AML-193 (cell line): ENCODE results near the gene DIAPH1.
A peak's percentile ranks its signal among the peaks of the same experiment; 100 is the strongest.

Source experiments
- DNase-seq, 2 experiments: peaks; one replicate each; lab custom pipeline; 2025; lab: John Stamatoyannopoulos, UW

Gene DIAPH1

DNA sequence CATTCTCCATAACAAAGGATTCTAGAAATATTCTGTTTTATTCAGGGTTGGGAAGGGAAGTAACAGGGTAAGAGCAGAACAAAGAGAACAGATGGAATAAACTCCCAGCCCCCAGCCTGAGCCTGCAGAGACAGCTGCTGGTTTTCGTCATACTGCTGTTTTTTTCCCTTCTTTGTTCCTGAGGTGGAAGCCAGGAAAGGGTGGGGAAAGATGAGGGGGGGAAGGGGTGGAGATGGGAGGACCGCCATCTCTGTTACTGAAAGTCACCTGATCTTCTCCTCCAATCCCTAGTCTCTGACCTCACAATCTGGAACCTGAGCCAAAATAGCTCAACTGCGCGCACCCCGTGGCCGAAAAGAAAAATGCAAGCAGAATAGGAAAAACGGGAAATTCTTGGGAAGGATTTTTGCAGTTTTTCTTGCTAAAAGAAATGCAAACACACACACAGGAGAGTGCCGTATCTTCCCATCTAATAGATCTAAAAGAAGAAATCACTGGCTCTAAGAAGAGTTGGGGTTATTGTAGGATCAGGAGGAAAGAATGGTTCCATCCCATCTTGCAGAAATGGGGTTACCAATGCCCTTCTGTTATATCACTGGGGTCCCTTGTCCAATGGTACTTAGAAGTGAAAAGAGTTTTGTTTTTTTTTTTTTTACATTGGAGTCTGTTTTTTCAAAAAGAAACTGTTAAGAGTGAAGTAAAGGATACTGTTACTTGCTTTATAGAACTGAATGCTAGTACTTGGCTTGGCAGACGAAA, 57.9 kb downstream of the DIAPH1 start:
- no peak for DNase-seq

DNA sequence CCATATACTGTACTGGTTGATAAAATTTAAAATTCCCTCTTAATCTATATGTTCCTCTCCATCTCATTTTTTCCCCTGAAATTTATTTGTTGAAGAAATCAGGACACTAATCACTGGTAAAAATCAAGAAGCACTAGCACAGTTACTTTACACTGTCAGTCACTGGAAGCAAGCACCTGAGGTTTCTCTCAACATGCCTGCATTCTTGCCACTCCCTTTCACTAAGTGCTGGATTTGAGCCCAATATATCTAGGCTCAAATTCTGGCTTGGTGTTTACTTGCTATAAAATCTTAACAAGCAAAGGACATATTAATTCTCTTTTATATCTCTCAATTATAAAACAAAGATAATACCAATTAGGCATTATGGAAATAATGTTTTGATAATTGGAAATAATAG, 58.6 kb downstream of the DIAPH1 start:
- DNase-seq: no peak

- no peak for DNase-seq
Measured at GRCh38 chr5:141559461-141559860, 59.3 kb downstream of the DIAPH1 start.

GRCh38 chr5:141558150-141558549, 60.6 kb downstream of the DIAPH1 start:
- no peak for DNase-seq

DNA sequence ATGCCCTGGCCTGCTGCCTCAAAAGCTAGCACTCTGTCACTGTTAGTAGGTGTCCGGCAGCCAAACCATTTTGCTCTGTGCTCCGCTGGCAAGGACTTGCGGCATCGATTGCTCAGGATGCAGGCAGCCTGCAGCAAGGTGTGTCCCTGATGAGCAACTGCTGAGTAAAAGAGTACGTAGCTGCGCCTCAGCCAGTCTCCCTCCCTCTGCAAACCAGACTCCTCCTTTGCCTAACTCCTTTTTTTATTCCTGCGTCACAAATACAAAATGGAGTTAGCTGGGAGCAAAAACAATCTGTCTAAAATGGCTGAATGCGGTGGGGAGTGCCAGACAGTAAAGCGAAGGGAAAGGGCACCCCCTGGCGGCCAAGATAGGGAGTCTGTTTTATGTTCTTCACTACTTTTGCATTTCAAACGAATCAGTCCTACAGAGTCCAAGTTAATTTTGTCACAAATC, 61.1 kb downstream of the DIAPH1 start:
- DNase-seq: peak; percentile 9 to 50

GRCh38 chr5:141547921-141548320, 70.9 kb downstream of the DIAPH1 start:
- no peak for DNase-seq

- DNase-seq: no peak
Measured at GRCh38 chr5:141547488-141547887, 71.3 kb downstream of the DIAPH1 start.

DNA sequence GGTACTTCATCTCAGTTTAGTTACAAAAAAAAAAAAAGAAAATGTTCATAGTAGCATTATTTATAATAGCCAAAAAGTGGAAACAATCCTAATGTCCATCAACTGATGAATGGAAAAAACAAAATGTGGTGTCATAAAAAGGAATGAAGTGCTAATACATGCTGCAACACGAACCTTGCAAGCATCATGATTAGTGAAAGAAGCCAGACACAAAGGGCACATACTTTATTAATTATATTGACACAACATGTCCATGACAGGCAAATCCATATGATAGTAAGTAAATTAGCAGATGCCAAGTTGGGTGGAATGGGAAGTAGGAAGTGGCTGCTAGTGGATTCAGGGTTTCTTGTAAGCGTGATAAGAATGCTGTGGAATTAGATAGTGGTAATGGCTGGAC, 75.7 kb downstream of the DIAPH1 start:
- no peak for DNase-seq

- DNase-seq: no peak
Measured at GRCh38 chr5:141534492-141535213, 84.1 kb downstream of the DIAPH1 start.

GRCh38 chr5:141533897-141534296, 84.9 kb downstream of the DIAPH1 start:
- DNase-seq: no peak

- DNase-seq: no peak
Measured at GRCh38 chr5:141532726-141533125, 86.1 kb downstream of the DIAPH1 start.

GRCh38 chr5:141529873-141530272, 88.9 kb downstream of the DIAPH1 start:
- DNase-seq: no peak

- DNase-seq: no peak
Measured at GRCh38 chr5:141529002-141529401, 89.8 kb downstream of the DIAPH1 start.

- no peak for DNase-seq
Measured at GRCh38 chr5:141528291-141528984, 90.4 kb downstream of the DIAPH1 start.

DNA sequence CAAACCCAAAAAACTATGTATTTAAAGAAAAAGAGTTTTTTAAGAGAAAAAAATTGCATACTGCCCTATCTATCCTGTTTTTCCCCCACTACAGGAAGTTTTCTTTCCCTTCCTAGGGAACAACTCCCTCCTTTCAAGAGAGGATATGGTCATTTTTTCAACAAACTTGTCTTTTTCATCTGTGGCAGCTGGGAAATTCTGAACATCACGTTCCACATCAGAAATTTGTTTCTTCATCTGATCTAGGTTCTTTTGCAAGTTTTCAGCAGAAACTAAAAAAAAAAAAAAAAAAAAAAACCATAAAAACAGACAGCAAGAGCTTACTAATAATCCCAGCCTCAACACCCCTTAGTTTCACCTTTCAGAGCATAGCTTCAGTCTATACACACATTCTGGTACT, 91.4 kb downstream of the DIAPH1 start:
- DNase-seq: no peak

DNA sequence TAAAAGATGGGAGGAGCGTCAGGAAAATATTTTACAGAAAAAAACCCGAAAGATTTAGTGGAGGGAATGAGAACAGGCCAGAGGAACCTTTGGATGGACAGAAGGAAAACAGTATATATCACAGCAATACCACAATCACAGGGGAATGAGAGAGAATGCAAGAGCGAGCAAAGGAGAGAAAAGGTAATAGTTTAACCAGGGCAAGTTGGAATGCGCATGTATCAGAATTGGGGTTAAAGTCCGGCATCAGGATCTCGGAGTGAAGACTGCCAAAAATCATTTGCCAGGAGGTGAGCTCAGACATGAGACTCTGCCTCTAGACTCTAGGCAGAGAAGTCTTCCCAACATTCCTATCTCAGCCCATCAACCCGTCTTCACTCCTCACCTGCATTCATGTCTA, 93.1 kb downstream of the DIAPH1 start:
- no peak for DNase-seq

DNA sequence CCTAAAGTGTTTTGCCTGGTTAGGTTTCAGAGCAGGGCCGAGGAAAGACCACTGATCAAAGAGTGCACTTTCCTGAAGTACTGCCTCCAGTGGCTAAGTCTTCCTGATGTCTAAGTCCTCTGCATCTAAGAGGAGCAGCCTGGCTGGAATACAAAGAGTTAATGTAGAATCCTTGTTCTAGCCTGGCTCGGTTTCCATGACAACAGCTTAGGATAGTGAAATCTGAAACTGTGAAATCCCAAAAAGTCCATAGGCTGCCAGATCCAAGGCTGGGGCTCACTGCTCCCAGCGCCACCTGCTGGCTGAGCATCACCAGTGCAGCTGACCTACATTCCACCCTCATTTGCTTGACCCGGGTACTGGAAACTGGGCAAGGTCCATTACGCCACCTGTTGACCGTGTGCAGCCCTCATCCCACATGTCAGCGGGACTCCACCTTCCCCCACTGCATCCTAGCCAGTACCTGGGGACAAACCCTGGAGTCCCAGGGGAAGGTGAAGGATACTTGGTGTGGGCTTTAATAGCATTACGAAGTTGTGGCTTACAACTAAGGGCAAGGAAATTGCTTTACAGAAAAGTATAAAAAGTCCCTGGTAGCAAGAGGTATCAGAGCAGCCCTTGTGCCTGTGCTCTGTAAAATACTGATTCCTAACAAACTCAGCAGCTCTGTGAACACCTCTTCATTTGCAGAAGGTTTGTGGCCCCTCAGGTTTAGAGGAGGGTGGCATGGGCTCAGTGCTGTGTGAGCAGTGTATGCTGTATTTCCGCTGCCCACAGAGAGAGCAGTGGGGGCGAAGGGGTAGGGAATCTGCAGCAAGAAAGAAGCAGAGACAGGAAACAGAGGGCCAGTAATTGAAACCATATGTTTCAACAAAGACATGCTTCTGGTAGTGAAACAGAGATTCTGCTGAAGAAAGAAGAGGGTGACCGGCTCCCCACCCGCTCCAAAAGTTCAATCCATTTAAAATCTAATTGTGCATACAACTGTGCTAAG, 93.9 kb downstream of the DIAPH1 start:
- DNase-seq: peak; percentile 18 to 36

GRCh38 chr5:141523991-141524390, 94.8 kb downstream of the DIAPH1 start:
- DNase-seq: no peak

DNA sequence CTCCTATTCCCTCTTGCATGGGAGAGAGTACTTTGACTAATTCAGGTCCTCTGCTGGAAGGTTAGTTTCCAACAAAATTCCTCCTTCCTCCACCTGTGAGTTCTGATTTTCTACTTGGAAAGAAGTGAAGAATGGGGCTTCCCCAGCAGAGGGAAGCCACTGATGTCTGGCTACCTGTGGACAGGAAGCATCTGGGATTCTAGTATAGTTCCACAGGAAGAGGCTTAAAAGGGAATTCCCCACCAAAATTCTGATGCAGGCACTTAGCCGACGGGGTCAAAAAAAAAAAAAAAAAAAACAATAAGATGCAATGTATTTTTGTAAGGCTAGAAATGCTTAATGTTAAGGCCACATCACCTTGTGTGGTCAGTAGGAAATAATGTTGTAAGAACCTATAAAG, 96.5 kb downstream of the DIAPH1 start:
- DNase-seq: no peak

DNA sequence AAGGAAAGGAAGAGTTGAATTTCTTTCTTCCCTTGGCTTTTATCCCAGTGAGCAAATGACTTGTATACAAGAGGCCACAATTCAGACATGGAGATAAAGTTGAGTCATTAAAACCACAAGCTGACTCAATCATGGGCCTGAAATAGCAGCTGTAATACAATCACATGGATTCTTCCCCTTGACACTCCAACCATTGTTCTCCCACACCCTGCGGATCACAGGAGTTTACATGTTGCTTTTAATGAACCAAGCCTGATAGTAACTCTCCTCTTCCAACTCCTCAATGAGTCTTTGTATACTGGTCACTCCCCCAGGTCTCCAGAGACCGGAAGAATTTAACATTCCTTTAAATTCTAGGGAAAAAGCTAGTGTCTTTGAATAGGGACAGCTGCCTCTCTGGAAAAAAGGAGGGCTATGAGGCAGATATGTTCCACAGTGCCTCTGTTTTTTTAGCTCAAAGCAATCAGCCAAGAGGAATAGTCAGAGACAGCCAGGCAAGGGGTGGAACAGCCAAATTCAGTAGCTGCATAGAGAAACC, 97.5 kb downstream of the DIAPH1 start:
- peak; percentile 78 to 84 for DNase-seq
